ENCODE data around the gene MAP1LC3B.

Gene MAP1LC3B

DNA sequence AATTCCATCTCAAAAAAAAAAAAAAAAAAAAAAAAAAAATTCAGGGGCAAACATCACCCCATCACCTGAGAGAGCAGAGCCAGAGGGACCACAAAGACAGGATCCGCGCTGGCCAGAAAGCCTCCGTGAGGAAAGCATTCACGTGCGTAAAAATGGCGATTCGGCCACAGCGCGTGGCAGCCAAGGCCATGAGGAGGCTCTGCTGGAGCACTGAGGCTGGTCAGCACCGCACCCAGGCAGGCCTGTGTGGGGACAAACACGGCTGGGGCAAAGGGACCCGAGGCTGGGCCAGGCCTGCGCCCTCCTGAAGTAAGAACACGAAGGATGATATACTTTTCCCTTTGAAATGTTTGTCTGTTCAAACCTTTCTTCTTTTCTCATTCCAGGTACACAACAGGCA is 45.2 kb downstream of the MAP1LC3B start:
- no peak for DNase-seq (ENCODE audit: extremely low read depth, insufficient read length)
- Histone ChIP-seq H3K27me3 (replicated peaks; ENCODE audit: control insufficient read depth, insufficient read depth, low read length) (no peaks in the 10 kb centered on the region; the same call in 1 of the 2 replicates), H3K36me3 (ENCODE audit: control insufficient read depth, insufficient read depth, low read length) (no peaks in the 10 kb centered on the region), H3K4me3 (replicated peaks; ENCODE audit: low read depth, low read length) (no peak overlapping the region)
- TF ChIP-seq, protein P1, sequence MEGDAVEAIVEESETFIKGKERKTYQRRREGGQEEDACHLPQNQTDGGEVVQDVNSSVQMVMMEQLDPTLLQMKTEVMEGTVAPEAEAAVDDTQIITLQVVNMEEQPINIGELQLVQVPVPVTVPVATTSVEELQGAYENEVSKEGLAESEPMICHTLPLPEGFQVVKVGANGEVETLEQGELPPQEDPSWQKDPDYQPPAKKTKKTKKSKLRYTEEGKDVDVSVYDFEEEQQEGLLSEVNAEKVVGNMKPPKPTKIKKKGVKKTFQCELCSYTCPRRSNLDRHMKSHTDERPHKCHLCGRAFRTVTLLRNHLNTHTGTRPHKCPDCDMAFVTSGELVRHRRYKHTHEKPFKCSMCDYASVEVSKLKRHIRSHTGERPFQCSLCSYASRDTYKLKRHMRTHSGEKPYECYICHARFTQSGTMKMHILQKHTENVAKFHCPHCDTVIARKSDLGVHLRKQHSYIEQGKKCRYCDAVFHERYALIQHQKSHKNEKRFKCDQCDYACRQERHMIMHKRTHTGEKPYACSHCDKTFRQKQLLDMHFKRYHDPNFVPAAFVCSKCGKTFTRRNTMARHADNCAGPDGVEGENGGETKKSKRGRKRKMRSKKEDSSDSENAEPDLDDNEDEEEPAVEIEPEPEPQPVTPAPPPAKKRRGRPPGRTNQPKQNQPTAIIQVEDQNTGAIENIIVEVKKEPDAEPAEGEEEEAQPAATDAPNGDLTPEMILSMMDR (IDR thresholded peaks at IDR 0.05; ENCODE audit: insufficient read depth, low read length, poor library complexity, severe bottlenecking) = no peak

GRCh38 chr16:87437911-87438610 is 45.9 kb downstream of the MAP1LC3B start:
- no peak overlapping the region for H3K4me3 ChIP-seq (replicated peaks; ENCODE audit: low read depth, low read length)
- DNase-seq (ENCODE audit: extremely low read depth, insufficient read length) = no peak
- TF ChIP-seq, protein P1 (IDR thresholded peaks at IDR 0.05; ENCODE audit: insufficient read depth, low read length, poor library complexity, severe bottlenecking) = no peak
- no peaks in the 10 kb centered on the region for H3K36me3 ChIP-seq (ENCODE audit: control insufficient read depth, insufficient read depth, low read length)
- H3K27me3 ChIP-seq (replicated peaks; ENCODE audit: control insufficient read depth, insufficient read depth, low read length) = no peaks in the 10 kb centered on the region; the same call in 1 of the 2 replicates

DNA sequence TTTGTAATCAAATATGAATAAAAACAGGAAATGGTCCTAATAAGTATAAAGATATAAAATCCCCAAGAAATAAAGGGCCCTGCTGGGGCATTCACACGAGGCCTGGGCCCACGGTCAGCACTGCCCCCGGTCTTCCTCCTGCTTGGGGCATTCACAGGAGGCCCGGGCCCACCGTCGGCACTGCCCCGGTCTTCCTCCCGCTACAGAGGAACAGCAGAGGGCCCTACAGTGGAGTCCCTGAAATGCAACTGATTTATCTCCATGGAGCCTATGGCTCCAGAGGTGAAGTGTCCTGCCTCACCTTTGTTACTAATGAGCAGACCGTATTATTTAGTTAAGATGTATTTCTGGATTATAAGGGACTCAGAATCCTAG is 46.5 kb downstream of the MAP1LC3B start:
- H3K4me3 ChIP-seq (replicated peaks; ENCODE audit: low read depth, low read length) = no peak overlapping the region
- DNase-seq (ENCODE audit: extremely low read depth, insufficient read length) = no peak
- H3K36me3 ChIP-seq (ENCODE audit: control insufficient read depth, insufficient read depth, low read length) = no peaks in the 10 kb centered on the region
- TF ChIP-seq, protein P1 (IDR thresholded peaks at IDR 0.05; ENCODE audit: insufficient read depth, low read length, poor library complexity, severe bottlenecking) = no peak
- no peaks in the 10 kb centered on the region; the same call in 1 of the 2 replicates for H3K27me3 ChIP-seq (replicated peaks; ENCODE audit: control insufficient read depth, insufficient read depth, low read length)

DNA sequence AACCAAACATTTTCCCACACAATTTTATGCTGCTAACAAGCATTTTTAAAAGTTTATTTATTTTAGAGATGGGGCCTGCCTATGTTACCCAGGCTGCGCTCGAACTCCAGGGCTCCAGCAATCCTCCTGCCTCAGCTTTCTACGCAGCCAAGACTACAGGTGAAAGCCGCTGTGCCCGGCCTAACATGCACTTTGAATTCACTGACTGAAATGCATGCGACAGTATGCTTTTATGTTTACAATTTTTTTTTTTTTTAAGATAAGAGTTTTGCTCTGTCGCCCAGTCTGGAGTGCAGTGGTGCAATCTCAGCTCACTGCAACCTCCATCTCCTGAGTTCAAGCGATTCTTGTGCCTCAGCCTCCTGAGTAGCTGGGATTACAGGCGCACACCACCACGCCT is 47.8 kb downstream of the MAP1LC3B start:
- Histone ChIP-seq H3K4me3 (replicated peaks; ENCODE audit: low read depth, low read length) (no peak overlapping the region), H3K36me3 (ENCODE audit: control insufficient read depth, insufficient read depth, low read length) (no peaks in the 10 kb centered on the region), H3K27me3 (replicated peaks; ENCODE audit: control insufficient read depth, insufficient read depth, low read length) (no peaks in the 10 kb centered on the region; the same call in 1 of the 2 replicates)
- TF ChIP-seq, protein P1 (IDR thresholded peaks at IDR 0.05; ENCODE audit: insufficient read depth, low read length, poor library complexity, severe bottlenecking) = no peak
- DNase-seq (ENCODE audit: extremely low read depth, insufficient read length) = no peak

DNA sequence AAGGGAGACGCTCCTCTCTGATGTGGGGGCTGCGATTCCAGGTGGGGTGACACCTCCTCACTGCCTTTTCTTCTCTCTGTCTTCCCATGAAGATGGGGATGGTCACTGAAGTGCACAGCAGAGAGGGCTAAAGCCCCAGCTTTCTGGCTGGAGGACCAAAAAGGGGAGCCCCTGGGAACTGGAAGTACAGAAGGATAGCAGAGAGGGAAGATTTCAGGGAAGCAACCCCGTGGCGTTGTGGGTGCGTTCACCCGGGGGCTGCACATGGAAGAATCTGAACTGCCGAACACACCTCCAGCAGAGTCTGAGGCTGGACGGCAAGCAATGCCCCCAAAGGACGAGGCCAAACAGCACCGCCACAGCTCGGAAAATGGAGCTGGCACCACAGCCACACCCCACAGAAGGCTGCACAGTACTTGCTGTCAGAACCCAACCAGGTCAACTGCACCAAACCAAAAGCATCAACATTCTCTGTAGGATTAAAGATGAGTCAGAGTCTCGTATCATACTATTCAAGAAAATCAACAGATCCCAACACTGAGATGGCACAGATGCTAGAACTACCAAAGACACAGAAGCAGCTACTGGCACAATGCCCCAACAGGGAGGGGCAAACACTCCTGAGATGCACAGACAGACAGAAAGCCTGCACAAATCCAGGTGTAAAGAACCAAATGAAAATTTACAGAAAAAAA is 49.9 kb downstream of the MAP1LC3B start:
- no peaks in the 10 kb centered on the region for H3K27me3 ChIP-seq (replicated peaks; ENCODE audit: control insufficient read depth, insufficient read depth, low read length)
- no peak overlapping the region for H3K4me3 ChIP-seq (replicated peaks; ENCODE audit: low read depth, low read length)
- no peak for DNase-seq (ENCODE audit: extremely low read depth, insufficient read length)
- no peaks in the 10 kb centered on the region for H3K36me3 ChIP-seq (ENCODE audit: control insufficient read depth, insufficient read depth, low read length)
- TF ChIP-seq, protein P1 (IDR thresholded peaks at IDR 0.05; ENCODE audit: insufficient read depth, low read length, poor library complexity, severe bottlenecking) = no peak

Measured in GM06990 (cell line).